Stimulated activated CD8-positive, alpha-beta memory T cell treated with anti-CD3 and anti-CD28 coated beads, Interleukin-15, amount 100 ng/mL, for 48 hours (primary cell): Measurements from ENCODE around the gene AGPS.
"Not testable (repeated sequence)": the region's sequence is repeated elsewhere in the genome, so short reads cannot be mapped to it uniquely, and the experiment has no call there.

Source experiments
- DNase-seq, 2 donors: peaks; one replicate each; pipeline ENCODE4 v3.0.0-alpha.2; 2020; ENCODE audit warnings: low read depth in 2 of 2

AGPS gene

DNA sequence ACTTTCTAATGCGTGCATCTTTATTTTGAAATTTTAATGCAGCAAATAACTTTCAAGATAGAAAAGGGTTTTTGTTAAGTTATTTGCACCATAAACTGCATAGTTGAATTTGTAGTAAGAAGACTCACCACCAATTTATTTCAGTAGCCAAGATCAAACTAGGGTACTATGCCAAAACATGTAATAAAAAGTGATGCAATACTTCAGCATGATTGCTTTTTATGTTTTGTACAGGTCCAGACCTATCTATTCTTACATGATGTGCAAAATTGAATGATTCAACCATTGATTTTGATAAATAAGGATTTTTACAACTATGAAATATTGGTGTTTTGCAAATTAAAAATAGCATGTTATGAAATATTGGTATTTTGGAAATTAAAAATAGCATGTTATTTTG lies 26.7 kb downstream of the AGPS start:
- no peak for DNase-seq

DNA sequence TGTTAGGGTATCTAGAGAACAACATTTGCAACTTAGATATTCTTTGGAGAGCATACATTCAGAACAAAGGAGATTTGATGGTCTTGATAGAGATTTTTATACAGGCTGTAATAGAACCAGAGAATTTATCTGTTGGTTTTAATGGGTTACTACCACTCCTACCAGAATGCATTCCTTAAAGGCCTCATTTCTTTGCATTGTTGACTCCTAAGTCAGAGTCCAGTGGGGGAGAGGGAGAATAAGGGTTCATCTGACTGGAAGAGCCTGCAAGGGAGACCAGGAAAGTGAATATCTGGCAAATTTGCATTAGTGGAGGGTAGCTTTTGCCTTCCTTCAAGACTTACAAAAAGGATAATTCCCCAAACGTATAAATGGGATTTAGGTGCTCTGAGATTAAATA lies 29.7 kb downstream of the AGPS start:
- no peak for DNase-seq

DNA sequence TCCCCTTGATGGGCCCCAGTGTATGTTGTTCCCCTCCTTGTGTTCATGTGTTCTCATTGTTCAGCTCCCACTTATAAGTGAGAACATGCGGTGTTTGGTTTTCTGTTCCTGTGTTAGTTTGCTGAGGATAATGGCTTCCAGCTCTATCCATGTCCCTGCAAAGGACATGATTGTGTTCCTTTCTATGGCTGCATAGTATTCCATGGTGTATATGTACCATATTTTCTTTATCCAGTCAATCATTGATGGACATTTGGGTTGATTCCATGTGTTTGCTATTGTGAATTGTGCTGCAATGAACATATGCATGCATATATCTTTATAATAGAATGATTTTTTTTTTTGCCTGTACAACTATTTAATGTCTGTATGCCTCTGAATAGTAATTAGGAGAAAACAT lies 31.5 kb downstream of the AGPS start:
- DNase-seq, result not testable (repeated sequence)

DNA sequence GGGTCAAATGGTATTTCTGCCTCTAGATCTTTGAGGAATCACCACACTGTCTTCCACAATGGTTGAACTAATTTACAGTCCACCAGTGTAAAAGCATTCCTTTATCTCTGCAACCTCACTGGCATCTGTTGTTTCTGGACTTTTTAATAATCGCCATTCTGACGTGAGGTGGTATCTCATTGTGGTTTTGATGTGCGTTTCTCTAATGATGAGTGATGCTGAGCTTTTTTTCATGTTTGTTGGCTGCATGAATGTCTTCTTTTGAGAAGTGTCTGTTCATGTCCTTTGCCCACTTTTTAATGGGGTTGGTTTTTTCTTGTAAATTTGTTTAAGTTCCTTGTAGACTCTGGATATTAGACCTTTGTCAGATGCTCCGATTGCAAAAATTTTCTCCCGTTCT lies 32.0 kb downstream of the AGPS start:
- DNase-seq, result not testable (repeated sequence)

DNA sequence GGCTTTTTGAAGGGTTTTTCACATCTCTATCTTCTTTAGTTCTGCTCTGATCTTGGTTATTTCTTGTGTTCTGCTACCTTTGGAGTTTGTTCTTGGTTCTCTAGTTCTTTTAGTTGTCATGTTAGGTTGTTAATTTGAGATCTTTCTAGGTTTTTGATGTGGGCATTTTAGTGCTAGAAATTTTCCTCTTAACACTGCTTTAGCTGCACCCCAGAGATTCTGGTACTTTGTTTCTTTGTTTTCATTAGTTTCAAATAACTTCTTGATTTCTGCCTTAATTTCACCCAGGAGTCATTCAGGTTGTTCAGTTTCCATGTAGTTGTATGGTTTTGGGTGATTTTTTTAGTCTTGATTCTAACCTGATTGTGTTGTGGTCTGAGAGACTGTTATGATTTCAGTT lies 34.7 kb downstream of the AGPS start:
- DNase-seq, result no peak

DNA sequence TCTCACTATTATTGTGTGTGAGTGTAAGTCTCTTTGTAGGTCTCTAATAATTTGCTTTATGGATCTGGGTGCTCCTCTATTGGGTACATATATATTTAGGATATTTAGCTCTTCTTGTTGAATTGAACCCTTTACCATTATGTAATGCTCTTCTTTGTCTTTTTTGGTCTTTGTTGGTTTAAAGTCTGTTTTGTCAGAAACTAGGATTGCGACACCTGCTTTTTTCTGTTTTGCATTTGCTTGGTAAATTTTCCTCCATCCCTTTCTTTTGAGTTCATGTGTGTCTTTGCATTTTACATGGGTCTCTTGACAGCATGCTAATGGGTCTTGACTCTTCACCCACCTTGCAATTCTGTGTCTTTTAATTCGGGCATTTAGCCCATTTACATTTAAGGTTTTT lies 35.4 kb downstream of the AGPS start:
- not testable (repeated sequence) for DNase-seq

DNA sequence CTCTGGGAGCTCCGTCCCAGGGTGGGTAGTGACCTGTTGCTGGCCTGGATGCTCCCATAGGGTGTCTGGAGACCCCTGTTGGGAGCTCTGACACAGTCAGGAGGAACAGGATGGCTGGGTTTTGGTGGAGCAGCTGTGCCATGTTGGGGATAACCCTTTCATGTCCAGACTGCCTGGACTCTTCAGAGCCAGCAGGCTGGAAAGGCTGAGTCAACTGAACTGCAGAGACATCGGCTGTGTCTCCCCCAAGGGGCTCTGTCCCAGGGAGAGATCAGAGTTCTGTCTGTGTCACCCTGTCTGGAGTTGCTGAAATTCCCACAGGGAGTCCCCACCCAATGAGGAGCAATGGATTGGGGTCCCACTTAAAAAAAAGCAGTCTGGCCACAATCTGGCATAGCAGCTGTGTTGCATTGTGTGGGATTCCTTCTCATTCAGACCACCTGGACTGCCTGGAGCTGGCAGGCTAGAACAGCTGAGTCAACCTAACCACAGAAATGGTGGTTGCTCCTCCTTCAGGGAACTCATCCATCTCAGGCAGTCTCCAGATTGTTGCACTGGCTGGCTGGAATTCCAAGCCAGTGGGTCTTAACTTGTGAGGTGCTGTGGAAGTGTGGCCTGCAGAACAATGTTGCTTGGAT lies 37.2 kb downstream of the AGPS start:
- no peak for DNase-seq

DNA sequence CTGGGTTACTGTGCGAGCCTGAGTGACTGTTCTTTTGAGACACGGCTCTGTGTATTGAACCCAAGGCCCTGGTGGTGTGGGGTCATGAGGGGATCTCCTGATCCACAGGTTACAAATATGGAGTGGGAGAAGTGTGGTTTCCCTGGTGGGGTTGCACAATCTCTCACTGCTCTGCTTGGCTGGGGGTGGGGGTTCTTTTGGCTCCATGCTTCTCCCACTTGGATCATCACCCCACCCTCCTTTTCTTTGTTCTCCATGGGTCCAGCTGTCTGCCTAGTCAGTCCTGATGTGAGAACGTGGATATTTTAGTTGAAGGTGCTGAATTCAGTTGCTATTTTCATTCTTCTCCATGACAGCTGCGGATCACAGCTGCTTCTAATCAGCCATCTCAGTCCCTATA lies 37.8 kb downstream of the AGPS start:
- DNase-seq, result no peak

DNA sequence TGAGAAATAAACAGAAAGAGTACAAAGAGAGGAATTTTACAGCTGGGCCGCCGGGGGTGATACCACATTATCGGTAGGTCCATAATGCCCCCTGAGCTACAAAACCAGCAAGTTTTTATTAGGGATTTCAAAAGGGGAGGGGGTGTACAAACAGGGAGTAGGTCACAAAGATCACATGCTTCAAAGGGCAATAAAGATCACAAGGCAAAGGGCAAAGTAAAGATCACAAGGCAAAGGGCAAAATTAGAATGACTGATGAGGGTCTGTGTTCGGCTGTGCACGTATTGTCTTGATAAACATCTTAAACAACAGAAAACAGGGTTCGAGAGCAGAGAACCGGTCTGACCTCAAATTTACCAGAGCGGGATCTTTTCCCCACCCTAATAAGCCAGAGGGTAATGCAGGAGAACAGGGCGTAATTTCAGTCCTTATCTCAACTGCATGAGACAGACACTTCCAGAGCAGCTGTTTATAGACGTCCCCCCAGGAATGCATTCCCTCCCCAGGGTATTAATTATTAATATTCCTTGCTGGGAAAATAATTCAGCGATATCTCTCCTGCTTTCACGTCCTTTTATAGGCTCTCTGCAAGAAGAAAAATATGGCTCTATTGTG lies 38.6 kb downstream of the AGPS start:
- not testable (repeated sequence) for DNase-seq

DNA sequence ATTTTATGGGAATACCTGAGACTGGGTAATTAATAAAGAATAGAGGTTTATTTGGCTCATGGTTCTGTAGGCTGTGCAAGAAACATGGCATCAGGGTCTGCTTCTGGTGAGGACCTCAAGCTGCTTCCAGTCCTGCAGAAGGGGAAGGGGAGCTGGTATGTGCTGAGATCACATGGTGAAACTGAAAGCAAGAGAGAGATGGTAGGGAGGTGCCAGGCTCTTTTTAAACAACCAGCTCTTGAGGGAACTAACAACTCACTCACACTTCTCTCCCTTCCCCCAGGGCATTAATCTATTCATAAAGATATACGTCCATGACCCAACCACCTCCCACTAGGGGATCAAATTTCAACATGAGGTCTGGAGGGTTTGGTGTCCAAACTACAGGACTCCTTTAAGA lies 40.1 kb downstream of the AGPS start:
- DNase-seq, result no peak

DNA sequence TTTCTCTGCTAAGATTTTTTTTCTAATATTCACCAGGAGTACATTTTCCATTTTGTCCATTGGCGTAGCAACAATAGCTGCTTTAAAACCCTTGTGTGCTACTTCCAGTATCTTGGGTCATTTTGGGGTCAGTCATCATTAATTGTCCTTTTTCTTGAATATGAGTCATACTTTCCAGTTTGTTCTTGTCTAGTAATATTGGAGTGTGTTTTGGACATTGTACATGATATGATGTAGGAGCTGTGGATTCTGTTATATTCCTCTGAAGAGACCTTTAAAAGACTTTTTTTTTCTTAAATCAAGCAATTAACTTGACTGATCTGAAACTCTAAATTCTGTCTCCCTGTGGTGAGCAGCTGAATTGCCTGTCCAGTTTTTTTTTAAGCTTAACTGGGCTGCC lies 40.8 kb downstream of the AGPS start:
- DNase-seq, result no peak

DNA sequence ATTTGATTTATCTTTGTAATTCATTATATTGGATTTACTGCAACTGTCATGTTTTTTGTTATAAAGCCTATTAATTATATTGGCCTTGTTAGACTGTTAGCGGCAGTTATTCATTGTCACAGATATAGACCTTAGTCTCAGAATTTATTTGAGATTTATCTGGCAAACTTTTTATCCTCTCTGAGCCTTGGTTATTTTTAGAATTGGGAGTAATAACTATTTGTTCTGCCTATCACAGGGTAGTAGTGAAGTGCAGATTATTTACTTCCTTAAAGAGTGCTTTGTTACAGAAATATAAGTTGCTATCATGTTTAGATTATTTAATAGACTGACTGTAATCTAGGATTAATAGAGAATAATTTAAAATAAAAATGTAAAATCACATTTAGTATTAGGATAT lies 41.9 kb downstream of the AGPS start:
- no peak for DNase-seq

DNA sequence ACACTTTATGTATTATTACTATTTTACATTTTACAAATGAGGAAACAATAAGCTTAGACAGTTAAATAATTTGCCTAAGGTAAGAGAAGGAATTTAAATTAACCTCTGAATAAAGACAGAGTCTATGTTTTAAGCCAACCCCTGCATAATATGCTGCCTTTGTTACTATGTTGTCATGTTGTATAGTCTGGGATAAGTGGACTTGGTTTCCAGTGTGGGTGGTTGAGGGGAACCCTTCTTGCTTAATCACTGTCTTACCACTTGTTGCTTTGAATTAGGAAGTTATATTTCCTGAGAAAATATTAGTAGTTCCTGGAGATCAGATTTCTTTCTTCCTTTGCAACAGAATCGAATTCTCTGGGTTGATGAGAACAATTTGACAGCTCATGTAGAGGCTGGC lies 52.6 kb downstream of the AGPS start:
- DNase-seq, result no peak

DNA sequence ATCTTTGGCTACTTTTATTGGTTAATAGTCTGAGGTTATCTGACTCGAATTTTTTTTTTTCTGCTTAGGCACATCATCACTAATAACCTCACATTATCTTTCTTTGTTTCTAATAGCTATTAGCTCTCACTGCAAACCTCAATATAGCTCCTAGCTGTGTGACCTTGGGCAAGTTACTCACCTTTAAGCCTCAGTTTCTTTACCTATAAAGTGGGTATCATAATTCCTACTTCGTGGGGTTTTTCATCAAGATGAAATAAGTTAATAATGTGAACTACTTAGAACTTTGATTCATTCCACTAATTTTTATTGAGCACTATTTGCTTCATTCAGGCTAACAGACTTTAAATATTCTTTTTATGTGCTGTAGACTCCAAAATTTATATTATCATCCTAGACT lies 55.5 kb downstream of the AGPS start:
- no peak for DNase-seq

DNA sequence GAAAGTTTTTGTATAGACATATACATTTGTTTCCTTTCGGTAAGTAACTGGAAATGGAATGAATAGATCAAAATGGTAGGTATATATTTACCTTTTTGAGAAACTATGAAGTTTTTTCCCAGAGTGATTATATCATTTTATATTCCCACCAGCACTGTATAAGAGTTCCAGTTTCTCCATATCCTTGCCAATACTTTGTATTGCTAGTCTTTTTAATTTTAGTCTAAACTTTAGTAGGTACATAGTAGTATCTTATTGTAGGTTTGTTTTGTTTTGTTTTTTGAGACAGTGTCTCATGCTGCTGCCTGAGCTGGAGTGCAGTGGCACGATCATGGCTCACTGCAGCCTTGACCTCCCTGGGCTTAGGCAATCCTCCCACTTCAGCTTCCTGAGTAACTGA lies 56.6 kb downstream of the AGPS start:
- no peak for DNase-seq

DNA sequence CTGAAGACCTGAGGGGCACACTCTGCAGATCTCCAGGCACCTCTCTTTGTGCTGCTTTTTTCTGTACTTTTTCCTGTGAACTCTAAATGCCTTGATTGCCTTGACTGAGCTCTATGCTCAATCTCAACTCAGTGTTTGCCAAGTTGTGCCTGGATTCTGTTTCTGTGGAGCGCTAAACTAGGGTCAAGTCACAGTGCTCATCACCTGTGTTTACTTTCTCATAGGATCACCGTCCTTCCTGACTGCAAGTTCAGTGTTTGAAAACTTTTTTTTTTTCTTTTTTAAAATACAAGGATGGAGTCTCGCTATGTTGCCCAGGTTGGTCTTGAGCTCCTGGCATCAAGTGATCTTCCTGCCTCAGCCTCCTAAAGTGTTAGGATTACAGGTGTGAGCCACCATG lies 62.6 kb downstream of the AGPS start:
- no peak for DNase-seq

DNA sequence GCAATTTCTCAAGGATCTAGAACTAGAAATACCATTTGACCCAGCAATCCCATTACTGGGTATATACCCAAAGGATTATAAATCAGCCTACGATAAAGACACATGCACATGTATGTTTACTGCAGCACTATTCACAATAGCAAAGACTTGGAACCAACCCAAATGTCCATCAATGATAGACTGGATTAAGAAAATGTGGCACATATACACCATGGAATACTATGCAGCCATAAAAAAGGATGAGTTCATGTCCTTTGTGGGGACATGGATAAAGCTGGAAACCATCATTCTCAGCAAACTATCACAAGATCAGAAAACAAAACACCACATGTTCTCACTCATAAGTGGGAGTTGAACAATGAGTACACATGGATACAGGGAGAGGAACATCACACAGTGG lies 67.2 kb downstream of the AGPS start:
- DNase-seq, result not testable (repeated sequence)

DNA sequence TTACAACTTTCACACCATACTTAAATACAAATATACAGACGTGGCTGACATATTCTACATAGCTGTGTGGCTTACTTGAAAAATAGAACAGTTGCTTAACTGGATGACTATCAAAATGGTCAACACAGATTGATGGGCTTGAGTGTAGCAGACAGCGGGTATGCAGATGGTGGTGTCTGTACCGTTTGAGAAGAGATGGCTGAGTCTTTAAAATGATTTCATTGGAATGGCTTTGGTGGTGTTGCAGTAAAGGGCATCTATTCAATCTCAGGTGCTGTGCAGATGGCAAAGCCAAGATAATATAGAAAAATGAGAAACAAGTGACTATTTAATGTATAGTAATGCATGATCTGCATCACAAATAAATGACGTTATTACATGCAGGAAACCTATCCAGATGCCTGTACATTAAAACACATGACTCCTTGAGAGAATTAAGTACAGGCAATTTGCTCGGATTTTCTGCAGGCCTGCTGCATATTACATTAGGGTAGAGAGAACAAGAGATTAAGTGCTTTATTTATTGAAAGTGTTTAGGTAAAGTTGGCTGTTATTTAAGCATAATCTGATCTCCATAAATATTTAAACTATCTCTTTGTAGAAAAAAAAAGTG lies 68.5 kb downstream of the AGPS start:
- DNase-seq, result no peak

DNA sequence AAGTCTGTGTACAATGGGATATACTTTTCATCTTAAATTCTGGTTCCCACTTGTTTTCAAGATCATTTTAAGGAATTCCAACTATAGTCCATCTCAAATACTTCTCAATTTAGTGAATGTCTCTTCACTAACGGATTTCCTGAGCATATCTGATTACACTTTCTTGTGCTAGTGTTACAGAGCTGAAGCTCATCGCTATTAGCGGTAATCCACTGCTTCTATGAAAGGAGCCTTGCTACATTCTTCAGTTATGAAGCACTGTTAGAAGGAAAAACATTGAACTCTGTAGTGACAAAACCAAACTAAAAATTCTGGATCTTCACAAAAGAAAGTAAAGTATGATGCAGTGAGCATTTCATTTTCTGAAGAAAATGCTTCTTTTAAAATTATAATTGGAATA lies 72.0 kb downstream of the AGPS start:
- DNase-seq, result no peak

DNA sequence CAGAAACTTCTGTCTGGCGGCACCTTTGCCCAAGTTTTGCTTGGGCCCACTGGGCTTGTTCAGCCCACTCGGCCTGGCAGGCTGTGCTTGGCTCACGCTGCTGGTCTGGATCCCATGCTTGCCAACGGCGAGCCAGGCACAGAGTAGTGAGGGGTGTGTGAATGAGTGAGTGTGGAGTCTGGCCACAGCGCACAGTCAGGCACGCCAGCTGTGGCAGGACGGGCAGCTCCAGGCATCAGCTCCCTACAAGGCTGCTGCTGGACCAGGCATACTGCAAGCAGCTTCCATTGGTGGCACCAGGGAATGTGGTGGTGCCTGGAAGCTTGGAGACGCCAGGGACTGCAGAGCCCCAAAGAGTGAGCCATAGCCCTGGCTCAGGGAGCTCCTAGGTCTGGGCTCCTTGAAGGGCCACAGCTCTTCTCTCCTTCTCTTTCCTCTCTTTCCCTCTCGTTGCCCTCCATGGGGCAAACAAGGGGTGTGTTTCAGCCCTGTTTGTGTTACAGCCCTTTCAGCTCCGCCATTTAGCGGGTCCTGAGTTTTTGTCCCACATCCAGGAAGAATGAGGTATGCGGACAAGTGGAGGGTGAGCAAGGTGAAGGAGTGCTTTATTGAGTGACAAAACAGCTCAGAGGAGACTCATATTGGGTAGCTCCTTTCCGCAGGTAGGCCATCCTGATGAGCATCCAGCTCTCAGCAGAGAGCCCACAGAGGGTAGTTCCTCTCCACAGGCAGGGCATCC lies 73.0 kb downstream of the AGPS start:
- no peak for DNase-seq

DNA sequence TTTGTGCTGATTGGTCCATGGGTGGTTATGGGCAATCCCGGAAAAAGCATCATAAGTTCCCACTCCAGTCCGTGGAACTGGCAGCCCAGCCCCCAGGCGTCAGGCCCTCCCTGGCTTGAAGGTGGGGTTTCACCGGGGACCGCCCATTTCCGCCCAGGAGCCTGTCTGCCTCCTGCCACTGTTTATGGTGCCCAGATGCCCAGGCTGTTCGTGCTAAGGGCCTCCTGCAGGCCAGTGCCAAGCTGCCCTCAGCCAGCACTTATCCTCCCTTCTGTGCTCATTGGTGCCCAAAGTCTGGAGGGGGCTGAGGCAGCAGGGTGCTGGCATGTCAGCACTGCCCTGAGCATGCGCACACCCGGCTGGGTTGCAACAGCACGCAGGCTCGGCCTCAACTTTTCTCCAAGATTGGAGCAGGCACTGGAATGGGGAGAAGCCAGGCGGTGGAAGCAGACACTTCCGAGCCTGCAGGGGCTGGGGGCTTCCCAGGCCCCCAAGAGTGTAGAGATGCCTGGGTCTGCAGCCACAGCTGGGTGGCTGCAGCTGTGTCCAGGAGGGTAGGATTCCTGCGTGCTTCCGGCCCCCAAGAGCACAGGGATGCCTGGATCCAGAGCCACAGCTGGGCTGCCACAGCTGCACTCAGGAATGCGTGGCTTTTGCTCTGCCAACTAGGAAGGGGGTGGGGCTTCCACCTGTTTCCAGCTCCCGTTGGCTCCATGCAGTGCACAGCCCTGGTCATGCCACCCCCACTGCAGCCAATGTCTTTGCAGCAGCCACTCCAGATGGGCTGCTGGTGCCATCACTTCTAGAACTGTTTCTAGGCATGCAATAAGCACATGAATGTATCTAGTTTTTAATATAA lies 74.0 kb downstream of the AGPS start:
- no peak for DNase-seq

DNA sequence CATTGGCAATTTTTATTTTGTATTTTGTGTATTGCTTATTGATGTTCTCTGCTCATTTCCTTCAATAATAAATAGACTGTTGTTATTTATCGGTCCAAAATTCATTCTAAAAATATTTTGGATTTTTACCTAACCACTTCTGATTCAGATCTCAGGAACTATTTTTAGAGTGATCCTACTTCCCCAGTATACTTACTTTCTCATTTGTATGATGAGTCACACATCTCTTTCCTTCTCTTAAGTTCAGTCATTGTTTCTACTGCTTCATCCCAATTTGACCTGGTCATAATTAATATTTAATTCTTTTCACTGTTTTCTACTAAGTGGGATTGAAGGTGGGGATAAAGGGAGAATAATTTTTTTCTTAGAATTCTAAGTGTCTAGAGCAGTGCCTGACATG lies 75.1 kb downstream of the AGPS start:
- no peak for DNase-seq
